SJCRH30 (cell line): ENCODE measurements around the gene RFWD3. TPM values are rescaled to one million over a fixed set of nuclear protein-coding genes. Genes with fewer than 3 reads are reported as not detected.

Source experiments
- DNase-seq, 2 experiments: peaks; one replicate each; pipeline ENCODE4 v3.0.0-alpha.2; 2015 to 2020
- H3K27ac ChIP-seq: fragments of 250-450 bp; sonication (Bioruptor Pico); 2 replicates; pipeline ENCODE4 v1.5.1; 2020; ENCODE audit warnings: mild to moderate bottlenecking, moderate library complexity
- H3K27me3 ChIP-seq: fragments of 250-450 bp; sonication (Bioruptor Pico); 2 replicates; pipeline ENCODE4 v1.5.1; 2020; ENCODE audit warnings: mild to moderate bottlenecking, moderate library complexity
- H3K36me3 ChIP-seq: fragments of 250-450 bp; sonication (Bioruptor Pico); 2 replicates; pipeline ENCODE4 v1.5.1; 2020; ENCODE audit warnings: mild to moderate bottlenecking, moderate library complexity
- H3K4me1 ChIP-seq: fragments of 250-450 bp; sonication (Bioruptor Pico); 2 replicates; pipeline ENCODE4 v1.5.1; 2020; ENCODE audit warnings: mild to moderate bottlenecking, moderate library complexity
- H3K4me3 ChIP-seq: fragments of 250-450 bp; sonication (Bioruptor Pico); 2 replicates; pipeline ENCODE4 v1.5.1; 2020; ENCODE audit warnings: mild to moderate bottlenecking, moderate library complexity
- H3K9me3 ChIP-seq: fragments of 250-450 bp; sonication (Bioruptor Pico); replicated peaks from 2 replicates; pipeline ENCODE4 v1.5.1; 2020; ENCODE audit warnings: mild to moderate bottlenecking, moderate library complexity
- total RNA-seq: library from RNA; depleted of rRNA; stranded (reverse); fragments of >200 nt; shearing (Covaris generic); gene quantifications from 2 replicates; pipeline ENCODE4 v1.2.3, GENCODE V29; 2014

Gene RFWD3
- total RNA-seq, 1 experiment from 2014 or later = 42.2 TPM

- no peak for DNase-seq
- Histone ChIP-seq H3K4me1 (no peaks in the 10 kb centered on the region), H3K9me3 (no peaks in the 10 kb centered on the region), H3K27me3 (no peaks in the 10 kb centered on the region), H3K27ac (no peak overlapping the region), H3K36me3 (no peaks in the 10 kb centered on the region), H3K4me3 (no peak overlapping the region)
Measured at GRCh38 chr16:74586948-74587347, 79.7 kb downstream of the RFWD3 start.

GRCh38 chr16:74585846-74586443 lies 80.7 kb downstream of the RFWD3 start:
- H3K36me3 ChIP-seq = no peaks in the 10 kb centered on the region
- no peaks in the 10 kb centered on the region for H3K4me1 ChIP-seq
- H3K27ac ChIP-seq = no peak overlapping the region
- H3K9me3 ChIP-seq = no peaks in the 10 kb centered on the region
- no peaks in the 10 kb centered on the region for H3K27me3 ChIP-seq
- DNase-seq = no peak
- no peak overlapping the region for H3K4me3 ChIP-seq

GRCh38 chr16:74583926-74584666 lies 82.6 kb downstream of the RFWD3 start:
- no peaks in the 10 kb centered on the region for H3K27me3 ChIP-seq
- H3K27ac ChIP-seq = no peak overlapping the region
- H3K4me3 ChIP-seq = no peak overlapping the region
- DNase-seq = no peak
- H3K9me3 ChIP-seq = no peaks in the 10 kb centered on the region
- H3K36me3 ChIP-seq = no peaks in the 10 kb centered on the region
- H3K4me1 ChIP-seq = peaks cover 4% of the 10 kb centered on the region; the same call in 1 of the 2 replicates

GRCh38 chr16:74582970-74583369 lies 83.7 kb downstream of the RFWD3 start:
- Histone ChIP-seq H3K4me1 (peaks cover 4% of the 10 kb centered on the region; the same call in 1 of the 2 replicates), H3K36me3 (no peaks in the 10 kb centered on the region), H3K27ac (no peak overlapping the region), H3K9me3 (no peaks in the 10 kb centered on the region), H3K27me3 (no peaks in the 10 kb centered on the region), H3K4me3 (no peak overlapping the region)
- no peak for DNase-seq

DNA sequence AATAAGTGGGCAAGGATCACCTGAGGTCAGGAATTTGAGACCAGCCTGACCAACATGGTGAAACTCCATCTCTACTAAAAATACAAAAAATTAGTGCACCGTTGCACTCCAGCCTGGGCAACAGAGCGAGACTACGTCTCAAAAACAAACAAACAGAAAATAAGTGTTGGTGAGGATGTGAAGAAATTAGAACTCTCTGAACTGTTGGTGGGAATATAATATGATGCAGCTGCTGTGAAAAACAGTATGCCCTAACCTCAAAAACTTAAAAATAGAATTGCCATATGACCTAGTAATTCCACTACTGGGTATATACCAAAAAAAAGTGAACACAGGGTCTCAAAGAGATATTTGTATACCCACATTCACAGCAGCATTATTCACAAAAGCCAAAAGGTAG lies 85.8 kb downstream of the RFWD3 start:
- peaks cover 4% of the 10 kb centered on the region; the same call in 1 of the 2 replicates for H3K4me1 ChIP-seq
- DNase-seq = peak in 1 of 2 experiments; percentile 30
- H3K9me3 ChIP-seq = no peaks in the 10 kb centered on the region
- H3K36me3 ChIP-seq = no peaks in the 10 kb centered on the region
- H3K27ac ChIP-seq = no peak overlapping the region
- H3K4me3 ChIP-seq = no peak overlapping the region
- H3K27me3 ChIP-seq = no peaks in the 10 kb centered on the region

DNA sequence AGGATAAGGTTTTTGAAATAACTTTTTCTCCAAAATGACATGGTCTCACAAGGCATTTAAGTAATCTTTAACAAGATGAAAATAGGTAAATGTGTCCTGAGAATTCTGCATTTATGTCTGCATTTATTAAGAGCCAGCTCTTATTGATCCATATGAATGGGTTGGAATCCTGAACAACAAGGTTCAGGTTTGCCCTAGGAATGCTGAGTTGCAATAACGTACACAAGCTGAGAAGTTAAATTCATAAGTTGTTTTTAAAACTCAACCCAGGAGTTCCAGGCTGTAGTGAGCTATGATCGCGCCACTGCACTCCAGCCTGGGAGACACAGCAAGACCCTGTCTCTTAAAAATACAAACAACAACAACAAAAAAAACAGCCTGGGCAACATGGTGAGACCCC lies 87.8 kb downstream of the RFWD3 start:
- H3K4me3 ChIP-seq = no peak overlapping the region
- no peaks in the 10 kb centered on the region for H3K27me3 ChIP-seq
- H3K36me3 ChIP-seq = no peaks in the 10 kb centered on the region
- no peak overlapping the region for H3K27ac ChIP-seq
- no peaks in the 10 kb centered on the region for H3K9me3 ChIP-seq
- H3K4me1 ChIP-seq = peaks cover 4% of the 10 kb centered on the region; the same call in 1 of the 2 replicates
- DNase-seq = no peak

- DNase-seq = no peak
- no peaks in the 10 kb centered on the region for H3K36me3 ChIP-seq
- no peak overlapping the region for H3K27ac ChIP-seq
- no peaks in the 10 kb centered on the region for H3K9me3 ChIP-seq
- H3K27me3 ChIP-seq = no peaks in the 10 kb centered on the region
- no peak overlapping the region for H3K4me3 ChIP-seq
- peaks cover 4% of the 10 kb centered on the region; the same call in 1 of the 2 replicates for H3K4me1 ChIP-seq
Measured at GRCh38 chr16:74578433-74578832, 88.2 kb downstream of the RFWD3 start.

GRCh38 chr16:74577882-74578366 lies 88.8 kb downstream of the RFWD3 start:
- H3K27ac ChIP-seq = no peak overlapping the region
- no peak overlapping the region for H3K4me3 ChIP-seq
- no peak for DNase-seq
- H3K27me3 ChIP-seq = no peaks in the 10 kb centered on the region
- no peaks in the 10 kb centered on the region for H3K9me3 ChIP-seq
- H3K4me1 ChIP-seq = peaks cover 4% of the 10 kb centered on the region; the same call in 1 of the 2 replicates
- no peaks in the 10 kb centered on the region for H3K36me3 ChIP-seq

- Histone ChIP-seq H3K27me3 (no peaks in the 10 kb centered on the region), H3K4me1 (peaks cover 4% of the 10 kb centered on the region; the same call in 1 of the 2 replicates), H3K27ac (no peak overlapping the region), H3K4me3 (no peak overlapping the region), H3K36me3 (no peaks in the 10 kb centered on the region), H3K9me3 (no peaks in the 10 kb centered on the region)
- DNase-seq = no peak
Measured at GRCh38 chr16:74575807-74576643, 90.7 kb downstream of the RFWD3 start.

- no peaks in the 10 kb centered on the region for H3K36me3 ChIP-seq
- H3K27ac ChIP-seq = no peak overlapping the region
- no peaks in the 10 kb centered on the region for H3K27me3 ChIP-seq
- no peak for DNase-seq
- no peak overlapping the region for H3K4me3 ChIP-seq
- H3K9me3 ChIP-seq = no peaks in the 10 kb centered on the region
- no peaks in the 10 kb centered on the region; the same call in 1 of the 2 replicates for H3K4me1 ChIP-seq
Measured at GRCh38 chr16:74575175-74575806, 91.4 kb downstream of the RFWD3 start.

DNA sequence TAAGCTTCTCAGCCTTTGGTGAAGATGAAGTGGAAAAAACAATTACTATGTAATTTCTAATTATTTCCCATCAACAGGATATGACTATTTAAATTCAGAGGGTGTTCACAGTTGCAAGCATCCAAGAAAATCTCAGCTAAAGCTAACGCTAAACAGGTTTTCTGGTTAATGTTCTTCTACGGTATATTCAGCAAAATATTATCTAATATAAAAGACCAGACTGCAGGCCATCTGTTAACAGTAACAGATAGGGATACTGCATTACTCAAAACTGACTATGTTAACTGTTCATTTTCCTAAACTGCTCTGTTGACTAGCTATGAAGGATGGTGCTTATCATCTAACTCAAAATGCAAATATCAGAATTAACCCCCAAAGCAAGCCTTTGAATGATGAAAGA lies 92.5 kb downstream of the RFWD3 start:
- Histone ChIP-seq H3K9me3 (no peaks in the 10 kb centered on the region), H3K36me3 (no peaks in the 10 kb centered on the region), H3K27me3 (no peaks in the 10 kb centered on the region), H3K4me1 (no peaks in the 10 kb centered on the region), H3K27ac (no peak overlapping the region), H3K4me3 (no peak overlapping the region)
- DNase-seq = no peak

DNA sequence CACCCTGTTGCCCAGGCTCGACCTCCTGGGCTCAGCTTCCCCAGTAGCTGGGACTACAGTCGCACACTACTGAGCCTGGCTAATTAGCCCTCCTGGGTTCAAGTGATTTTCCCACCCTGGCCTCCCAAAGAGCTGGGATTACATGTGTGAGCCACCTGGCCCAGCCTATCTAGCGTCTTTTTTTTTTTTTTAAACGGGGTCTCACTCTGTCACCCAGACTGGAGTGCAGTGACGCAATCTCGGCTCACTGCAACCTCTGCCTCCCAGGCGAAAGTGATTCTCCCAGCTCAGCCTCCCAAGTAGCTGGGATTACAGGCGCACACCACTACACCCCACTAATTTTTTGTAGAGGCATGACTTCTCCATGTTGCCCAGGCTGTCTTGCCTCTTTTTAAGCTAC lies 93.1 kb downstream of the RFWD3 start:
- no peaks in the 10 kb centered on the region for H3K27me3 ChIP-seq
- DNase-seq = peak; percentile 6 to 33
- no peak overlapping the region for H3K4me3 ChIP-seq
- H3K36me3 ChIP-seq = no peaks in the 10 kb centered on the region
- no peaks in the 10 kb centered on the region for H3K9me3 ChIP-seq
- no peak overlapping the region for H3K27ac ChIP-seq
- no peaks in the 10 kb centered on the region for H3K4me1 ChIP-seq
